PC-9 (cell line): ENCODE results near the gene EMP2. TPM values are rescaled to one million over a fixed set of nuclear protein-coding genes. Genes with fewer than 3 reads are reported as not detected.

Source experiments
- BruUV-seq: library from RNA; stranded (reverse); fragments of 400-500 nt; replicated peaks from 2 replicates; lab custom pipeline; 2021; lab: Mats Ljungman, UMichigan
- CTCF ChIA-PET: fragments of 300-600 bp; sonication (Branson Sonifier 250); formaldehyde crosslinking; loops from one replicate; lab custom pipeline; 2022; ENCODE audit warnings: antibody characterized with exemption; lab: Charles Lee
- POLR2A ChIA-PET: fragments of 300-600 bp; sonication (Branson Sonifier 250); formaldehyde crosslinking; loops from one replicate; lab custom pipeline; 2022; ENCODE audit warnings: antibody characterized with exemption; ENCODE audit not compliant: unreplicated experiment; lab: Charles Lee
- DNase-seq, 2 experiments: peaks; one replicate each; pipeline versions ENCODE4 v3.0.0 to v3.0.0-alpha.2; 2015 to 2022; ENCODE audit warnings: mixed read lengths in 1 of 2
- H2AFZ ChIP-seq: fragments of 200-600 bp; sonication (generic); 2 replicates; pipeline ENCODE4 v1.8.1; 2017; ENCODE audit warnings: antibody characterized with exemption
- H3F3A ChIP-seq: fragments of 200-600 bp; sonication (generic); 2 replicates; pipeline ENCODE4 v1.8.1; 2017; ENCODE audit warnings: antibody characterized with exemption, mild to moderate bottlenecking, low read depth; ENCODE audit not compliant: insufficient read depth
- H3K27ac ChIP-seq: fragments of 200-600 bp; sonication (generic); 2 replicates; pipeline ENCODE4 v1.6.1; 2016; ENCODE audit warnings: mixed run types
- H3K27me3 ChIP-seq: fragments of 200-600 bp; sonication (generic); 2 replicates; pipeline ENCODE4 v1.6.1; 2016; ENCODE audit warnings: low read depth, mixed run types; ENCODE audit not compliant: insufficient read depth
- H3K36me3 ChIP-seq: fragments of 200-600 bp; sonication (generic); 2 replicates; pipeline ENCODE4 v1.6.1; 2016; ENCODE audit warnings: low read depth, mixed run types
- H3K4me1 ChIP-seq: fragments of 200-600 bp; sonication (generic); replicated peaks from 2 replicates; pipeline ENCODE4 v1.6.1; 2016; ENCODE audit warnings: mixed run types; ENCODE audit not compliant: insufficient read depth
- H3K4me2 ChIP-seq: fragments of 200-600 bp; sonication (generic); 2 replicates; pipeline ENCODE4 v1.6.1; 2017; ENCODE audit warnings: mixed run types
- H3K4me3 ChIP-seq: fragments of 200-600 bp; sonication (generic); 2 replicates; pipeline ENCODE4 v1.6.1; 2016; ENCODE audit warnings: mixed run types
- H3K79me2 ChIP-seq: fragments of 200-600 bp; sonication (generic); 2 replicates; pipeline ENCODE4 v1.6.1; 2017; ENCODE audit warnings: low read depth, mixed run types
- H3K9me2 ChIP-seq: fragments of 200-600 bp; sonication (generic); 2 replicates; pipeline ENCODE4 v1.8.1; 2017; ENCODE audit warnings: mild to moderate bottlenecking; ENCODE audit not compliant: insufficient read depth
- H3K9me3 ChIP-seq: fragments of 200-600 bp; sonication (generic); 2 replicates; pipeline ENCODE4 v1.8.1; 2016; ENCODE audit warnings: low read depth; ENCODE audit not compliant: insufficient read depth
- H4K20me1 ChIP-seq: fragments of 200-600 bp; sonication (generic); 2 replicates; pipeline ENCODE4 v1.8.1; 2017; ENCODE audit not compliant: insufficient read depth
- CTCF ChIP-seq: fragments of 200-600 bp; sonication (generic); conservative IDR thresholded peaks from 2 replicates; pipeline ENCODE4 v1.6.1; 2017; ENCODE audit warnings: mixed run types, antibody characterized with exemption, mild to moderate bottlenecking, moderate library complexity
- EZH2 ChIP-seq: fragments of 200-600 bp; sonication (generic); IDR thresholded peaks from 2 replicates; pipeline ENCODE4 v1.8.0; 2017; ENCODE audit warnings: antibody characterized with exemption, low read depth
- intact Hi-C: fragments of 100-400 bp; cut with micrococcal nuclease; formaldehyde crosslinking; loops from one replicate; pipeline ENCODE4 v1.10.0; 2022; ENCODE audit not compliant: unreplicated experiment
- total RNA-seq: library from RNA; stranded (reverse); gene quantifications from 2 replicates; pipeline ENCODE4 v1.2.3, GENCODE V29; 2021

The EMP2 gene
- total RNA-seq, 1 experiment from 2014 or later: 137 TPM

GRCh38 chr16:10552281-10552680 is 28.1 kb downstream of the EMP2 start:
- Histone ChIP-seq H4K20me1 (no peaks in the 10 kb centered on the region; the same call in 1 of the 2 replicates), H2AFZ (no peak overlapping the region), H3K4me2 (no peak overlapping the region), H3K27ac (no peak overlapping the region), H3K9me3 (peaks cover 9% of the 10 kb centered on the region), H3K4me1 (peaks cover 8% of the 10 kb centered on the region), H3K4me3 (no peak overlapping the region), H3K27me3 (no peaks in the 10 kb centered on the region), H3K36me3 (peaks cover 25% of the 10 kb centered on the region), H3K9me2 (no peaks in the 10 kb centered on the region), H3F3A (no peaks in the 10 kb centered on the region; the same call in none of the 2 replicates), H3K79me2 (peaks cover 45% of the 10 kb centered on the region)
- intact Hi-C loops: no loop called here
- BruUV-seq: no TSS peak
- ChIA-PET POLR2A (no interaction called here), CTCF (interaction anchor here (0.6 kb wide), 1 partner anchor 258 kb away, joined by 5 read pairs; no protein-coding TSS in a partner anchor)
- TF ChIP-seq CTCF (no peak), EZH2 (no peak)
- DNase-seq: no peak

GRCh38 chr16:10551881-10552280 is 28.5 kb downstream of the EMP2 start:
- 0 out of 2 replicates have a peak, but pooled peaks cover 5% of the 10 kb centered on the region for H3K4me1 ChIP-seq
- no peak overlapping the region for H3K27ac ChIP-seq
- TF ChIP-seq CTCF: no peak
- no peak for TF ChIP-seq EZH2
- peaks cover 25% of the 10 kb centered on the region for H3K36me3 ChIP-seq
- H3K9me2 ChIP-seq: no peaks in the 10 kb centered on the region
- ChIA-PET CTCF (interaction anchor here (0.6 kb wide), 1 partner anchor 259 kb away, joined by 5 read pairs; no protein-coding TSS in a partner anchor), POLR2A (no interaction called here)
- DNase-seq: no peak
- no peak overlapping the region for H3K4me2 ChIP-seq
- intact Hi-C loops: no loop called here
- no peaks in the 10 kb centered on the region for H3K27me3 ChIP-seq
- H3F3A ChIP-seq: no peaks in the 10 kb centered on the region; the same call in none of the 2 replicates
- no peak overlapping the region for H3K4me3 ChIP-seq
- BruUV-seq: no TSS peak
- H3K9me3 ChIP-seq: peaks cover 9% of the 10 kb centered on the region
- H4K20me1 ChIP-seq: no peaks in the 10 kb centered on the region; the same call in 1 of the 2 replicates
- no peak overlapping the region for H2AFZ ChIP-seq
- peaks cover 41% of the 10 kb centered on the region for H3K79me2 ChIP-seq

GRCh38 chr16:10548404-10548803 is 32.0 kb downstream of the EMP2 start:
- intact Hi-C loops: no loop called here
- no peak overlapping the region for H3K4me2 ChIP-seq
- H4K20me1 ChIP-seq: no peaks in the 10 kb centered on the region; the same call in 1 of the 2 replicates
- BruUV-seq: no TSS peak
- ChIA-PET POLR2A (no interaction called here), CTCF (interaction anchor here (0.7 kb wide), 1 partner anchor 1769 kb away, joined by 3 read pairs; no protein-coding TSS in a partner anchor)
- H3K9me3 ChIP-seq: peaks cover 9% of the 10 kb centered on the region
- H3F3A ChIP-seq: no peaks in the 10 kb centered on the region; the same call in 1 of the 2 replicates
- H3K9me2 ChIP-seq: no peaks in the 10 kb centered on the region
- no peak for DNase-seq
- no peaks in the 10 kb centered on the region for H3K4me1 ChIP-seq
- H3K27ac ChIP-seq: no peak overlapping the region
- peaks cover 8% of the 10 kb centered on the region for H3K79me2 ChIP-seq
- H2AFZ ChIP-seq: no peak overlapping the region
- TF ChIP-seq EZH2 (no peak), CTCF (no peak)
- no peak overlapping the region for H3K4me3 ChIP-seq
- H3K27me3 ChIP-seq: no peaks in the 10 kb centered on the region
- H3K36me3 ChIP-seq: peaks cover 19% of the 10 kb centered on the region
